ENCODE measurements around the gene NBEAL1. TPM values are rescaled to one million over a fixed set of nuclear protein-coding genes. Genes with fewer than 3 reads are reported as not detected.
"Not testable (repeated sequence)": the region's sequence is repeated elsewhere in the genome, so short reads cannot be mapped to it uniquely, and the experiment has no call there.

The NBEAL1 gene
- total RNA-seq, 5 donors from 2014 or later (not counting 1 experiment from before 2014, with no cell fraction given) = 11.0 to 17.9 (median 14.3) TPM

GRCh38 chr2:203246646-203247045 lies 232.0 kb downstream of the NBEAL1 start:
- peaks cover 15 to 30% (median 24%) of the 10 kb centered on the region in 3 donors for H3K4me1 Mint-ChIP-seq
- no peak overlapping the region for H3K27ac Mint-ChIP-seq
- Histone ChIP-seq H3K27me3 (replicated peaks in 1 of 2; ENCODE audit: control insufficient read depth in 2 of 2, extremely low read depth in 1 of 2, insufficient read depth in 2 of 2, low read length in 1 of 2) (no peaks in the 10 kb centered on the region), H3K36me3 (ENCODE audit: control insufficient read depth in 2 of 2, extremely low read depth in 1 of 2, insufficient read depth in 1 of 2, low read length in 1 of 2) (peaks cover 0 to 40% of the 10 kb centered on the region in 2 donors), H3K27ac (ENCODE audit: low read length) (no peak overlapping the region), H3K4me1 (ENCODE audit: control insufficient read depth in 1 of 2, extremely low read depth in 1 of 2, insufficient read depth in 2 of 2, low read length in 2 of 2) (no peaks in the 10 kb centered on the region), H3K9me3 (no peaks in the 10 kb centered on the region), H3K4me3 (ENCODE audit: control insufficient read depth in 1 of 2, extremely low read depth in 1 of 2, low read length in 1 of 2) (no peak overlapping the region)
- H3K9me3 Mint-ChIP-seq = no peaks in the 10 kb centered on the region
- POLR2A ChIA-PET = no interaction called here
- no peak overlapping the region for H3K4me3 Mint-ChIP-seq
- H3K36me3 Mint-ChIP-seq = peaks cover 41% of the 10 kb centered on the region
- CTCF ChIA-PET = interaction anchor here in 1 of 2 donors (0.9 kb wide), 1 partner anchor 22 kb away, joined by 3 read pairs; no protein-coding TSS in a partner anchor
- DNase-seq (no peak), ATAC-seq (replicated peaks in 1 of 4) (no peak)
- WGBS (ENCODE audit: insufficient coverage) = no CpG with 5 or more reads among the region's 3 CpGs
- H3K27me3 Mint-ChIP-seq = no peaks in the 10 kb centered on the region

DNA sequence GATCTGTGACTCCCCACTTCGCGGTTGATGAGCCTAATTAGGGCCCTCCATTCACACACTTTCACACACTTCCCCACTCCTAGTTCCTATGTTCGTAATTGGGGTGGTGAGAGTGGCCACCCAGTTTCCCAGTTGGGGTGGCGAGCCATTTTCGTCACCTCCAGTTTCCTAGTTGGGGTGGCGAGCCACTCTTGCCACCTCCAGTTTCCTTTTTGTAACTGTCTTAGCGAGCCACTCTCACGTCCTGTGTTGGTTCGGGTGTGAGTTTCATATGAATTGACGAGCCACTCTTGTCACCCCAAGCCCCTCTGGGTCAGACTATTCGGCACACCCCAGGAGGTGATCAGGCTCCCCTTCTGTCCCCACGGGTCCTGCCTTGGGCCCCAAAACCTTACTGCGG lies 238.1 kb downstream of the NBEAL1 start:
- ATAC-seq (replicated peaks in 1 of 4) = no peak
- no peak overlapping the region for H3K27ac Mint-ChIP-seq
- H3K27me3 ChIP-seq (replicated peaks in 1 of 2; ENCODE audit: control insufficient read depth in 2 of 2, extremely low read depth in 1 of 2, insufficient read depth in 2 of 2, low read length in 1 of 2) = no peaks in the 10 kb centered on the region
- no peak overlapping the region for H3K4me3 Mint-ChIP-seq
- peaks cover 0 to 5% (median 0%) of the 10 kb centered on the region in 3 donors for H3K9me3 Mint-ChIP-seq
- WGBS (ENCODE audit: insufficient coverage) = 94% methylated on average over 5 of the region's 13 CpGs
- H3K36me3 Mint-ChIP-seq = peaks cover 49% of the 10 kb centered on the region
- peaks cover 7 to 64% of the 10 kb centered on the region in 2 donors for H3K36me3 ChIP-seq (ENCODE audit: control insufficient read depth in 2 of 2, extremely low read depth in 1 of 2, insufficient read depth in 1 of 2, low read length in 1 of 2)
- ChIA-PET POLR2A (interaction anchor here in 1 of 2 donors (0.7 kb wide), 1 partner anchor 611 kb away, joined by 4 read pairs; no protein-coding TSS in a partner anchor), CTCF (no interaction called here)
- DNase-seq = peak in 4 of 35 experiments; percentile 1 to 15 (median 6)
- H3K27ac ChIP-seq (ENCODE audit: low read length) = no peak overlapping the region
- H3K4me3 ChIP-seq (ENCODE audit: control insufficient read depth in 1 of 2, extremely low read depth in 1 of 2, low read length in 1 of 2) = peak overlapping the region in 1 of 2 donors; percentile 10
- no peaks in the 10 kb centered on the region for H3K4me1 ChIP-seq (ENCODE audit: control insufficient read depth in 1 of 2, extremely low read depth in 1 of 2, insufficient read depth in 2 of 2, low read length in 2 of 2)
- H3K4me1 Mint-ChIP-seq = peaks cover 0 to 12% (median 6%) of the 10 kb centered on the region in 3 donors
- H3K9me3 ChIP-seq = no peaks in the 10 kb centered on the region
- no peaks in the 10 kb centered on the region for H3K27me3 Mint-ChIP-seq

- H3K36me3 ChIP-seq (ENCODE audit: control insufficient read depth in 2 of 2, extremely low read depth in 1 of 2, insufficient read depth in 1 of 2, low read length in 1 of 2) = peaks cover 7 to 69% of the 10 kb centered on the region in 2 donors
- Mint-ChIP-seq H3K4me1 (peaks cover 2 to 14% (median 10%) of the 10 kb centered on the region in 3 donors), H3K36me3 (peaks cover 51% of the 10 kb centered on the region)
- H3K27ac ChIP-seq (ENCODE audit: low read length); H3K4me3 ChIP-seq (ENCODE audit: control insufficient read depth in 1 of 2, extremely low read depth in 1 of 2, low read length in 1 of 2); H3K9me3 ChIP-seq; H3K9me3 Mint-ChIP-seq; H3K4me1 ChIP-seq (ENCODE audit: control insufficient read depth in 1 of 2, extremely low read depth in 1 of 2, insufficient read depth in 2 of 2, low read length in 2 of 2); DNase-seq; H3K27me3 Mint-ChIP-seq; ATAC-seq (replicated peaks in 1 of 4); H3K27ac Mint-ChIP-seq; H3K4me3 Mint-ChIP-seq; H3K27me3 ChIP-seq (replicated peaks in 1 of 2; ENCODE audit: control insufficient read depth in 2 of 2, extremely low read depth in 1 of 2, insufficient read depth in 2 of 2, low read length in 1 of 2); CTCF ChIA-PET: not testable (repeated sequence)
- 100% methylated on average over 4 of the region's 10 CpGs for WGBS (ENCODE audit: insufficient coverage)
- POLR2A ChIA-PET = interaction anchor here in 1 of 2 donors (0.7 kb wide), 1 partner anchor 611 kb away, joined by 4 read pairs; no protein-coding TSS in a partner anchor
These were observed 238.9 kb downstream of the NBEAL1 start for GRCh38 chr2:203253422-203254095.

- Histone ChIP-seq H3K27me3 (replicated peaks in 1 of 2; ENCODE audit: control insufficient read depth in 2 of 2, extremely low read depth in 1 of 2, insufficient read depth in 2 of 2, low read length in 1 of 2) (no peaks in the 10 kb centered on the region), H3K9me3 (no peaks in the 10 kb centered on the region), H3K4me3 (ENCODE audit: control insufficient read depth in 1 of 2, extremely low read depth in 1 of 2, low read length in 1 of 2) (no peak overlapping the region), H3K27ac (ENCODE audit: low read length) (no peak overlapping the region), H3K4me1 (ENCODE audit: control insufficient read depth in 1 of 2, extremely low read depth in 1 of 2, insufficient read depth in 2 of 2, low read length in 2 of 2) (no peaks in the 10 kb centered on the region), H3K36me3 (ENCODE audit: control insufficient read depth in 2 of 2, extremely low read depth in 1 of 2, insufficient read depth in 1 of 2, low read length in 1 of 2) (peaks cover 20 to 48% of the 10 kb centered on the region in 2 donors)
- peaks cover 42% of the 10 kb centered on the region for H3K36me3 Mint-ChIP-seq
- H3K9me3 Mint-ChIP-seq = no peaks in the 10 kb centered on the region
- H3K27me3 Mint-ChIP-seq = no peaks in the 10 kb centered on the region
- ChIA-PET POLR2A (interaction anchor here (0.6 kb wide), 4 partner anchors 83 to 1543 kb away, joined by 3 to 5 read pairs (median 4); no protein-coding TSS in a partner anchor), CTCF (interaction anchor here in 1 of 2 donors (0.6 kb wide), 1 partner anchor 285 kb away, joined by 3 read pairs; no protein-coding TSS in a partner anchor)
- no peak overlapping the region for H3K4me3 Mint-ChIP-seq
- H3K27ac Mint-ChIP-seq = peak overlapping the region in 1 of 2 donors; percentile 39
- no peak for ATAC-seq (replicated peaks in 1 of 4)
- peaks cover 19 to 23% (median 20%) of the 10 kb centered on the region in 3 donors for H3K4me1 Mint-ChIP-seq
- WGBS (ENCODE audit: insufficient coverage) = no CpG with 5 or more reads among the region's 3 CpGs
- DNase-seq = no peak
These were observed 246.9 kb downstream of the NBEAL1 start for GRCh38 chr2:203261326-203262159.

Other genes with a start within 250 kb of the NBEAL1 start
- gene ICA1L, start 143.1 kb upstream of the NBEAL1 start, total RNA-seq = 1 to 10 TPM; 2.0 to 4.3 (median 2.5) TPM
- gene WDR12, start 103.2 kb upstream of the NBEAL1 start, total RNA-seq = 10 to 100 TPM; 10.3 to 34.5 (median 27.5) TPM
- 10 to 100 TPM; 13.3 to 20.9 (median 17.0) TPM for gene CARF, start 102.6 kb upstream of the NBEAL1 start, total RNA-seq
- gene CYP20A1, start 224.1 kb downstream of the NBEAL1 start, total RNA-seq = 10 to 100 TPM; 33.5 to 38.5 (median 36.3) TPM

Data from T-cell (primary cell).